ENCODE results near the gene CFAP47. TPM values are rescaled to one million over a fixed set of nuclear protein-coding genes. Genes with fewer than 3 reads are reported as not detected.
"Not testable (repeated sequence)": the region's sequence is repeated elsewhere in the genome, so short reads cannot be mapped to it uniquely, and the experiment has no call there.

Gene CFAP47
- total and polyA plus RNA-seq, 9 of the 15 experiments (the other 6 are each of a cell fraction or from before 2014, with no cell fraction given), result 0.06 to 0.29 (median 0.13) TPM

- Histone ChIP-seq H3K9ac (ENCODE audit: insufficient read depth in 1 of 2, low read depth in 2 of 2, low read length in 2 of 2) (no peak overlapping the region), H3K4me1 (replicated peaks in 1 of 2; ENCODE audit: control insufficient read depth in 2 of 2, insufficient read depth in 2 of 2, low read length in 2 of 2) (no peaks in the 10 kb centered on the region), H3K36me3 (ENCODE audit: control insufficient read depth, insufficient read depth, low read length) (no peaks in the 10 kb centered on the region), H3K4me2 (ENCODE audit: insufficient read depth, low read length) (no peak overlapping the region), H3K9me1 (ENCODE audit: control insufficient read depth, insufficient read depth, low read length) (no peaks in the 10 kb centered on the region), H4K20me1 (replicated peaks; ENCODE audit: control insufficient read depth, insufficient read depth, low read length) (no peaks in the 10 kb centered on the region), H3K79me2 (ENCODE audit: control insufficient read depth, insufficient read depth, low read length) (no peaks in the 10 kb centered on the region), H3K4me3 (no peak overlapping the region), H2AFZ (ENCODE audit: low read depth, low read length) (no peak overlapping the region), H3K27me3 (ENCODE audit: control insufficient read depth in 2 of 2, insufficient read depth in 2 of 2, low read length in 2 of 2) (no peaks in the 10 kb centered on the region), H3K9me3 (replicated peaks; ENCODE audit: control insufficient read depth, insufficient read depth, low read depth, low read length) (no peaks in the 10 kb centered on the region), H3K27ac (ENCODE audit: extremely low read depth, low read depth, low read length) (no peak overlapping the region)
- 0% methylated on average over 3 of the region's 3 CpGs for WGBS (ENCODE audit: insufficient coverage, low coverage, missing lambda C conversion rate)
- intact Hi-C loops (cut with micrococcal nuclease) (no loop called here), in situ Hi-C loops (cut with MboI) (no loop called here)
- no TSS peak for BruUV-seq (replicated peaks)
- no peak for ATAC-seq
- CTCF ChIA-PET (ENCODE audit: low intra/inter-chr PET ratio), result no interaction called here
- no peak for FAIRE-seq
- POLR2A ChIA-PET, result no interaction called here
- TF ChIP-seq ZNF699 (CRISPR knock-in tag; IDR thresholded peaks at IDR 0.05; ENCODE audit: insufficient replicate concordance) (no peak), TAL1 (IDR thresholded peaks at IDR 0.05) (no peak)
- no peak for DNase-seq (ENCODE audit: extremely low read depth in 1 of 4, low spot score in 3 of 4)
These were observed 143.2 kb downstream of the CFAP47 start for GRCh38 chrX:36062778-36063177.

- Histone ChIP-seq H3K4me1 (replicated peaks in 1 of 2; ENCODE audit: control insufficient read depth in 2 of 2, insufficient read depth in 2 of 2, low read length in 2 of 2) (no peaks in the 10 kb centered on the region), H3K9me3 (replicated peaks; ENCODE audit: control insufficient read depth, insufficient read depth, low read depth, low read length) (no peaks in the 10 kb centered on the region), H3K36me3 (ENCODE audit: control insufficient read depth, insufficient read depth, low read length) (no peaks in the 10 kb centered on the region), H3K9ac (ENCODE audit: insufficient read depth in 1 of 2, low read depth in 2 of 2, low read length in 2 of 2) (no peak overlapping the region), H3K9me1 (ENCODE audit: control insufficient read depth, insufficient read depth, low read length) (no peaks in the 10 kb centered on the region), H3K79me2 (ENCODE audit: control insufficient read depth, insufficient read depth, low read length) (no peaks in the 10 kb centered on the region), H3K27me3 (ENCODE audit: control insufficient read depth in 2 of 2, insufficient read depth in 2 of 2, low read length in 2 of 2) (no peaks in the 10 kb centered on the region), H4K20me1 (replicated peaks; ENCODE audit: control insufficient read depth, insufficient read depth, low read length) (no peaks in the 10 kb centered on the region), H3K4me3 (no peak overlapping the region), H3K27ac (ENCODE audit: extremely low read depth, low read depth, low read length) (no peak overlapping the region), H2AFZ (ENCODE audit: low read depth, low read length) (no peak overlapping the region), H3K4me2 (ENCODE audit: insufficient read depth, low read length) (no peak overlapping the region)
- BruUV-seq (replicated peaks), result no TSS peak
- ATAC-seq (no peak), DNase-seq (ENCODE audit: extremely low read depth in 1 of 4, low spot score in 3 of 4) (no peak), FAIRE-seq (no peak)
- WGBS (ENCODE audit: insufficient coverage, low coverage, missing lambda C conversion rate), result 0% methylated on average over 2 of the region's 2 CpGs
- TF ChIP-seq KLF1 (tag; IDR thresholded peaks at IDR 0.05), result no peak
- no peak for TF ChIP-seq ZNF668 (CRISPR knock-in tag; IDR thresholded peaks at IDR 0.05)
- ChIA-PET POLR2A (no interaction called here), CTCF (ENCODE audit: low intra/inter-chr PET ratio) (no interaction called here)
- intact Hi-C loops (cut with micrococcal nuclease), result no loop called here
- in situ Hi-C loops (cut with MboI), result no loop called here
These were observed 151.5 kb downstream of the CFAP47 start for GRCh38 chrX:36071061-36071460.

GRCh38 chrX:36075009-36075408 lies 155.5 kb downstream of the CFAP47 start:
- H4K20me1 ChIP-seq (replicated peaks; ENCODE audit: control insufficient read depth, insufficient read depth, low read length); H3K4me2 ChIP-seq (ENCODE audit: insufficient read depth, low read length); POLR2A ChIA-PET; BruUV-seq (replicated peaks); intact Hi-C loops (cut with micrococcal nuclease); H2AFZ ChIP-seq (ENCODE audit: low read depth, low read length); H3K9me1 ChIP-seq (ENCODE audit: control insufficient read depth, insufficient read depth, low read length); CTCF ChIA-PET (ENCODE audit: low intra/inter-chr PET ratio); H3K9me3 ChIP-seq (replicated peaks; ENCODE audit: control insufficient read depth, insufficient read depth, low read depth, low read length); in situ Hi-C loops (cut with MboI); FAIRE-seq; H3K27me3 ChIP-seq (ENCODE audit: control insufficient read depth in 2 of 2, insufficient read depth in 2 of 2, low read length in 2 of 2); H3K27ac ChIP-seq (ENCODE audit: extremely low read depth, low read depth, low read length); ATAC-seq; H3K4me1 ChIP-seq (replicated peaks in 1 of 2; ENCODE audit: control insufficient read depth in 2 of 2, insufficient read depth in 2 of 2, low read length in 2 of 2); H3K36me3 ChIP-seq (ENCODE audit: control insufficient read depth, insufficient read depth, low read length); H3K9ac ChIP-seq (ENCODE audit: insufficient read depth in 1 of 2, low read depth in 2 of 2, low read length in 2 of 2); DNase-seq (ENCODE audit: extremely low read depth in 1 of 4, low spot score in 3 of 4); H3K79me2 ChIP-seq (ENCODE audit: control insufficient read depth, insufficient read depth, low read length); H3K4me3 ChIP-seq: not testable (repeated sequence)
- WGBS (ENCODE audit: insufficient coverage, low coverage, missing lambda C conversion rate), result 0% methylated on average over 5 of the region's 5 CpGs

Data from K562 (cell line).